Testis (tissue), 2 donors: ENCODE measurements around the gene LPP.

ENCODE experiments used
- CTCF ChIP-seq, 3 experiments: fragments of 450-650 bp in 2 of 3; fragments of 200-600 bp in 1 of 3; sonication (generic) in 1 of 3; IDR thresholded peaks; one replicate each; pipeline ENCODE4 v1.5.1; 2016 to 2019; ENCODE audit warnings: antibody characterized with exemption in 3 of 3, mild to moderate bottlenecking in 2 of 3, moderate library complexity in 1 of 3
- POLR2A ChIP-seq: fragments of 450-650 bp; IDR thresholded peaks from one replicate; pipeline ENCODE4 v1.6.1; 2017; ENCODE audit warnings: antibody characterized with exemption, mild to moderate bottlenecking, moderate library complexity

DNA sequence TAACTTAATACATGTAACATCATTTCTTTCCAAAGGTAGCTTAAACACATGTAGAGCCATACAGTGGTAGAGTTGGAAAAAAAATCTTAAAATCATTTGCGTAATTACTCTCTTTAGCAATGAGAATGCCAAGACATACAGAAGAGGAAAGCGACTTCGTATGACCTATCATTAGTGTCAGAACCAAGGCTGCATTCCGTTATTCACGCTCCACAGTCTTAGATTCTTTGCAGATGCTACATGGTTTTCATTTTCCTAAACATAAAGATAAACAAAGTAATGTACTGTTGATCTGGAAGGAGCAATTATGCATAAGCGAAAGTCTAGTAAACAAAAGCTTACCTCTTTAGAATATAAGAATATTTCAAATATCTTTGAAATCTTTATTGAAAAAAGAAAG, 607.5 kb downstream of the LPP start:
- no peak for TF ChIP-seq CTCF (IDR thresholded peaks at IDR 0.05)
- no peak for TF ChIP-seq POLR2A
